Heart left ventricle (tissue), 16 donors: ENCODE data around the gene MSH5. TPM values are rescaled to one million over a fixed set of nuclear protein-coding genes. Genes with fewer than 3 reads are reported as not detected.

Experiments used
- ATAC-seq, 4 donors: fragments of 200-7000 bp; cut with Tn5 transposase; one replicate each; pipeline ENCODE4 v1.9.1; 2020 to 2022; ENCODE audit warnings: moderate library complexity in 4 of 4, mild to moderate bottlenecking in 3 of 4, moderate number of reproducible peaks in 1 of 4
- DNase-seq, 5 donors: peaks; one replicate each; pipeline ENCODE4 v3.0.0-alpha.2; 2020
- H3K27ac ChIP-seq, 12 donors: fragments of 200-600 bp; sonication (generic) in 4 of 12; one replicate each; pipeline versions ENCODE4 v1.5.0 to v1.8.0; 2016 to 2022; ENCODE audit warnings: mild to moderate bottlenecking in 2 of 12
- H3K27me3 ChIP-seq, 9 donors: fragments of 200-600 bp; sonication (generic) in 2 of 9; one replicate each; pipeline versions ENCODE4 v1.5.1 to v1.8.0; 2016 to 2022; ENCODE audit warnings: mild to moderate bottlenecking in 3 of 9
- H3K36me3 ChIP-seq, 9 donors: fragments of 200-600 bp; sonication (generic) in 2 of 9; one replicate each; pipeline versions ENCODE4 v1.5.0 to v1.8.0; 2018 to 2022; ENCODE audit warnings: mild to moderate bottlenecking in 2 of 9
- H3K4me1 ChIP-seq, 12 donors: fragments of 200-600 bp; sonication (generic) in 4 of 12; one replicate each; pipeline versions ENCODE4 v1.5.0 to v1.8.0; 2016 to 2022; ENCODE audit warnings: mild to moderate bottlenecking in 3 of 12
- H3K4me3 ChIP-seq, 12 donors: fragments of 200-600 bp; sonication (generic) in 4 of 12; one replicate each; pipeline versions ENCODE4 v1.5.0 to v1.8.0; 2017 to 2022; ENCODE audit warnings: mild to moderate bottlenecking in 9 of 12, moderate library complexity in 4 of 12
- H3K9me3 ChIP-seq, 12 donors: fragments of 200-600 bp; sonication (generic) in 4 of 12; one replicate each; pipeline versions ENCODE4 v1.5.0 to v1.8.0; 2016 to 2022; ENCODE audit warnings: mild to moderate bottlenecking in 1 of 12
- POLR2A ChIP-seq, 2 donors: fragments of 450-650 bp; IDR thresholded peaks; one replicate each; pipeline ENCODE4 v1.6.1; 2017; ENCODE audit warnings: antibody characterized with exemption in 2 of 2, mild to moderate bottlenecking in 2 of 2, moderate library complexity in 2 of 2
- WGBS, 4 donors: extraction: QIAGEN DNeasy Blood & Tissue Kit in 2 of 4; methylation state at CpG; one replicate each; pipeline versions ENCODE4 v1.1.5 to v1.1.7; 2013 to 2018; 5-methylcytosine and 5-hydroxymethylcytosine counted together
- intact Hi-C, 10 donors: fragments of 100-400 bp; cut with DNase I; formaldehyde crosslinking; loops; one replicate each; pipeline versions ENCODE4 v1.11.1 to v1.14.2; 2022
- polyA plus RNA-seq, 2 donors: library from polyadenylated mRNA; stranded (reverse); fragments of 200-250 nt; gene quantifications; one replicate each; pipeline ENCODE4 v1.2.3, GENCODE V29; 2013
- total RNA-seq, 9 donors: library from RNA; depleted of rRNA in 2 of 9; stranded (reverse); fragments of >200 nt in 2 of 9; fragmentation: NEBNext Ultra II Directional in 3 of 9; extraction: Animal tissue kit (Norgen Biotek cat#: 25700) in 3 of 9; gene quantifications; one replicate each; pipeline versions ENCODE4 v1.1.0 to v1.2.4, GENCODE V29; 2016 to 2023
- TF ChIP-seq, protein P1 (sequence below), 12 donors: fragments of 200-600 bp; sonication (generic) in 4 of 12; IDR thresholded peaks; one replicate each; pipeline versions ENCODE4 v1.5.0 to v1.8.0; 2018 to 2022; ENCODE audit warnings: antibody characterized with exemption in 12 of 12, mild to moderate bottlenecking in 5 of 12
- donor health status: ischemic (EF 13 %, LVEDD 7.1; RV severe dilation, severe dysfunction).
- donor health status: healthy with polysubstance abuse.
- donor health status: DM: no; HTN: yes; CAD: no.
- donor health status: DM: no; HTN: no; CAD: no.
- donor health status: ischemic (EF 25% LVEDD 6.9; RV normal size, moderate dysfunction).
- donor health status: ischemic (EF 25% LVEDD 5.7; RV mildly dilated, moderate dysfunction).
- donor health status: healthy.
- donor health status: DM: yes; HTN: yes; CAD: no.
- donor health status: ischemic (EF 35%, LVEDD 5.7; RV mildly dilated, moderate dysfunction).
- donor health status: nonischemic (EF 11% LVEDD 7.7; RV severe dilation, severe dysfunction).
- donor health status: DM: yes; HTN: yes; CAD: no.
- donor health status: PGD.
- donor health status: ischemic (EF 29% LVEDD 5.4; RV normal size, mild dysfunction).
- donor health status: nonischemic (EF 23%, LVEDD 6.1; RV moderate dilation, normal function).

MSH5 gene
- total and polyA plus RNA-seq, 11 donors, result 0.44 to 8.4 (median 1.9) TPM

DNA sequence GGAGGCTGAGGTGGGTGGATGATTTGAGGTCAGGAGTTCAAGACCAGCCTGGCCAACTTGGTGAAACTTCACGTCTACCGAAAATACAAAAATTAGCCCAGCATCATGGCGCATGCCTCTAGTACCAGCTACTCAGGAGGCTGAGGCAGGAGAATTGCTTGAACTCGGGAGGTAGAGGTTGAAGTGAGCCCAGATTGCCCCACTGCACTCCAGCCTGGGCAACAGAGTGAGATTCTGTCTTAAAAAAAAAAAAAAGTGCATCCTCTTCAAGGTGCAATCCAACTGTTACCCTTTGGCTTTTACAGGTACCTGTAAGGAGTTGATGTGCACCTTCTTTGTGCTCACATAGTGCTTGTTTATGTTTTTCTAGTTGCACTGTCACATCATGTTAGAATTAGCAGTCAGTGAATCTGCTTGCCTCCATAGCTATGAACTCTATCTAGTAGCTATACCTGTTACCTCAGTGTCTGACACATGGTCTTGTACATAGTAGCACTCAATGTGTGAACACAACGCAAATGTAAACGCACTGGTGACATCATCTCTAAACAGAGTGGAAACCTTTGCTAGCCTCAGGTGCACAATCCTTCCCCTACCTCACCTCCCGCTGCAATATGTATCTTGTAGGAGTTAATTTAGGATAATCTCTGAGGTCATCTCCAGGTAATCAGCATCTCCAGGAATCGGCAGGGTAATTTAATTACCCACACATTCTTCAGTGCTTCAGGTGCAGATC lies 9.7 kb downstream of the MSH5 start:
- no peaks in the 10 kb centered on the region for H3K4me1 ChIP-seq
- intact Hi-C loops, result no loop called here
- no peaks in the 10 kb centered on the region for H3K27me3 ChIP-seq
- ATAC-seq (no peak), DNase-seq (no peak)
- H3K27ac ChIP-seq, result no peak overlapping the region
- H3K9me3 ChIP-seq, result no peaks in the 10 kb centered on the region
- TF ChIP-seq, protein P1, sequence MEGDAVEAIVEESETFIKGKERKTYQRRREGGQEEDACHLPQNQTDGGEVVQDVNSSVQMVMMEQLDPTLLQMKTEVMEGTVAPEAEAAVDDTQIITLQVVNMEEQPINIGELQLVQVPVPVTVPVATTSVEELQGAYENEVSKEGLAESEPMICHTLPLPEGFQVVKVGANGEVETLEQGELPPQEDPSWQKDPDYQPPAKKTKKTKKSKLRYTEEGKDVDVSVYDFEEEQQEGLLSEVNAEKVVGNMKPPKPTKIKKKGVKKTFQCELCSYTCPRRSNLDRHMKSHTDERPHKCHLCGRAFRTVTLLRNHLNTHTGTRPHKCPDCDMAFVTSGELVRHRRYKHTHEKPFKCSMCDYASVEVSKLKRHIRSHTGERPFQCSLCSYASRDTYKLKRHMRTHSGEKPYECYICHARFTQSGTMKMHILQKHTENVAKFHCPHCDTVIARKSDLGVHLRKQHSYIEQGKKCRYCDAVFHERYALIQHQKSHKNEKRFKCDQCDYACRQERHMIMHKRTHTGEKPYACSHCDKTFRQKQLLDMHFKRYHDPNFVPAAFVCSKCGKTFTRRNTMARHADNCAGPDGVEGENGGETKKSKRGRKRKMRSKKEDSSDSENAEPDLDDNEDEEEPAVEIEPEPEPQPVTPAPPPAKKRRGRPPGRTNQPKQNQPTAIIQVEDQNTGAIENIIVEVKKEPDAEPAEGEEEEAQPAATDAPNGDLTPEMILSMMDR (IDR thresholded peaks at IDR 0.05), result no peak
- no peak for TF ChIP-seq POLR2A (IDR thresholded peaks at IDR 0.05)
- WGBS, 4 donors, result 92 to 96% (median 93%) methylated on average over 7 to 8 of the region's 8 CpGs
- H3K4me3 ChIP-seq, result no peak overlapping the region
- peaks cover 0 to 16% (median 0%) of the 10 kb centered on the region in 9 donors for H3K36me3 ChIP-seq

DNA sequence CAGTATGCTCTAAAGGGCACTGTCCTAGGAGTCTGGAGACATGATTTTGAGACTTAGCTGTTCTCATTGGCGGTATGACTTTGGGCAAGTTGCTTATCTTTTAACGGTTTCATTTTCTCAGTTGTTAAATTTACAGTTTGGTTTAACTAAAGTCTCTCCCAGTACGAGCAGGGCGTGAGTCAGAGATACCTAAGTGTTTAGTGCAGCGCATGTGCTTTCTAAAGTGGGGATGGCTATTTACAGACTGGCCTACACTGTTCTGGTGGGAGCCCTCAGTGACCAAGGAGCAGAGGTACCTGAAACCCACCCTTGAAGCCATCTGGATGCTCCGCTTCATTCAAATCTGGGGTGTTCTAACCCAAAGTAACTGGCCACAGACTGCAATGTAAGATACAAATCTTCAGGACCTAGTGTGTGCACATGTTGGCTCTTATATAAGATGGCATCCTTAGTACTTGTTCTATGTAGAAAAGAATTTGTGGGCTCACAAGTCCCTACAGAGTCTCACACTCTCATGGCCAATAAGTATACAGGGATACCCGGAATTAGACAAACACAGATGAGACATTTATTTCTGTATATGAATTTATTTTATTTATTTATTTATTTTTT lies 10.7 kb downstream of the MSH5 start:
- ATAC-seq (peak in 1 of 4 donors; percentile 42), DNase-seq (no peak)
- H3K27ac ChIP-seq, result no peak overlapping the region
- H3K36me3 ChIP-seq, result peaks cover 0 to 16% (median 0%) of the 10 kb centered on the region in 9 donors
- H3K4me1 ChIP-seq, result no peaks in the 10 kb centered on the region
- H3K4me3 ChIP-seq, result no peak overlapping the region
- WGBS, 4 donors, result 84 to 91% (median 88%) methylated on average over 7 of the region's 7 CpGs
- TF ChIP-seq POLR2A (IDR thresholded peaks at IDR 0.05), result no peak
- H3K9me3 ChIP-seq, result no peaks in the 10 kb centered on the region
- intact Hi-C loops, result no loop called here
- no peaks in the 10 kb centered on the region for H3K27me3 ChIP-seq

DNA sequence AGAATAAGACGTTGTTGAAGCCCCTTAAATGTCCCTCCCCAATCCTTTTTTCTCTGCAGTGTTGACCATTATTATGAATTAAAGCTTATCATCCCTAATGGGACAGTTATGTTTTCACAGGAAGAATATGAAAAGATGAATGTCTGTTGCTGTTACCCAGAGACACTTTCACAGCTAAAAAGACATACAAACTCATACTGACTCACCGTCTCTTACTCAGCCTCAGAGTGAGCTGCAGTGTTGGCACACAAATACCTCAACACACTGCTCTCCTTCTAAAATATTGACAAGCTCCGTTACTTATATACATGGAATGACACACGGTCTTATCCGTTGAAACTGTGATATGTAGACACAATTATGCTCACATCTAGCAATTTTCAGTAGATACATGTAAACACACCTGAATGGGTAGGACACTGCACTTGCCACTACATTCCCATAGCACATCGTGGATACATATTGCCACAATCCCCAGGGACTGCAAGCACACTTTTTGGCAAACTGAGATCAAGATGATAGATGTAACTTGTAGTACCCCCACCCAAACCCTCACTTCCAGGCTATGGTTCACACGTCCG lies 13.0 kb downstream of the MSH5 start:
- Histone ChIP-seq H3K27me3 (no peaks in the 10 kb centered on the region), H3K9me3 (no peaks in the 10 kb centered on the region), H3K4me3 (no peak overlapping the region), H3K36me3 (peaks cover 0 to 3% (median 0%) of the 10 kb centered on the region in 9 donors), H3K27ac (no peak overlapping the region), H3K4me1 (no peaks in the 10 kb centered on the region)
- no peak for ATAC-seq
- TF ChIP-seq, protein P1 (IDR thresholded peaks at IDR 0.05), result no peak
- TF ChIP-seq POLR2A (IDR thresholded peaks at IDR 0.05), result no peak
- DNase-seq, result no peak
- 71 to 76% (median 74%) methylated on average over 8 of the region's 8 CpGs for WGBS, 4 donors
- intact Hi-C loops, result no loop called here

DNA sequence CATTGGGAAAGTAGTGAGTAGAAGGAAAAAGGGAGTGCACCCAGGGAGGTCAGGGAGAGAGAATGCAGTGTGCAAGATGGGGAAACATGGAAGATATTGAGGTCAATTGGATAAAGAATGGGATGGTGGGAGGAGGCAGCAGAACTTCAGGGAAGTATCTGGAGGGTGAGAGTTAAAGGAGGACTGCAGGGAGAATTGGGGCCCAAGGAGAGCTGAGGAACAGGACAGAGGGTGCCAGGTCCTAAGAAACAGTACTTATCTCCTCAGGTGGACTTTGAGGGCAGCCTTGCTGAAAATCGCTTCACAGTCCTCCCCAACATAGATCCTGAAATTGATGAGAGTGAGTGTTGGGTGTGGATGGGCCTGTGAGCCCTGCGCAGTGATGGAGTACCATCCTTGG lies 18.5 kb downstream of the MSH5 start:
- 92 to 98% (median 96%) methylated on average over 2 of the region's 2 CpGs for WGBS, 4 donors
- intact Hi-C loops, result no loop called here
- Histone ChIP-seq H3K4me1 (peaks cover 0 to 6% (median 0%) of the 10 kb centered on the region in 12 donors), H3K27ac (no peak overlapping the region), H3K9me3 (no peaks in the 10 kb centered on the region), H3K4me3 (no peak overlapping the region), H3K36me3 (peaks cover 0 to 29% (median 0%) of the 10 kb centered on the region in 9 donors), H3K27me3 (no peaks in the 10 kb centered on the region)
- TF ChIP-seq, protein P1 (IDR thresholded peaks at IDR 0.05), result no peak
- no peak for TF ChIP-seq POLR2A (IDR thresholded peaks at IDR 0.05)
- DNase-seq (no peak), ATAC-seq (no peak)
